Fibroblast of lung (primary cell): Measurements from ENCODE around the gene TMEM51.

ENCODE experiments used
- EZH2 ChIP-seq: IDR thresholded peaks from 2 replicates; pipeline ENCODE4 v1.5.1; 2012; ENCODE audit warnings: low read length, control low read depth, mild to moderate bottlenecking; ENCODE audit errors: missing control alignments
- TF ChIP-seq, protein P1 (sequence below), 2 donors: IDR thresholded peaks in 1 of 2; conservative IDR thresholded peaks in 1 of 2; 1 replicate in 1 of 2; 2 replicates in 1 of 2; pipeline ENCODE4 v1.5.1; 2011 to 2012; ENCODE audit warnings: low read length in 2 of 2, control low read depth in 1 of 2, inconsistent platforms in 1 of 2, low read depth in 1 of 2, mild to moderate bottlenecking in 1 of 2

DNA sequence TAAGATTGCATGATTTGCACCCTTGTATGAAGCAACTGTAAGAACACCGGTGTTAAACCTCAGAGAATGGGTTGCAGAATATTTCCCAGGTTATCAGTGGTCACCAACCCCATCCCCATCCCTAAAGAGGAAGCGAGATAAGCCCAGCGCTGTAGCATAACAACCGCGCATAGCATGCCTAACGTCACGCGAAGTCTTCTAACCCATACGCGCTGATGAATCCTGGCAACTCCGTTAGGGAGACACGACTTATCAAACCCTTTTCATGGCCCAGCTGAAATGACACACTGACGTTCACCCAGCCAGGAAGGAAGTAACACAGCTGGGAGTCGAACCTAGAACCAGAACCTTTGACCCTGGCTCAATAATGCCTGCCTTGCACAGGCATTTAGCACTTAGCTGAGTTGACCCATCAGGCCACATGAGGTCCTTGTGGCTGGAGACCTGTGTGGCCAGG is 24.2 kb downstream of the TMEM51 start:
- TF ChIP-seq, protein P1, sequence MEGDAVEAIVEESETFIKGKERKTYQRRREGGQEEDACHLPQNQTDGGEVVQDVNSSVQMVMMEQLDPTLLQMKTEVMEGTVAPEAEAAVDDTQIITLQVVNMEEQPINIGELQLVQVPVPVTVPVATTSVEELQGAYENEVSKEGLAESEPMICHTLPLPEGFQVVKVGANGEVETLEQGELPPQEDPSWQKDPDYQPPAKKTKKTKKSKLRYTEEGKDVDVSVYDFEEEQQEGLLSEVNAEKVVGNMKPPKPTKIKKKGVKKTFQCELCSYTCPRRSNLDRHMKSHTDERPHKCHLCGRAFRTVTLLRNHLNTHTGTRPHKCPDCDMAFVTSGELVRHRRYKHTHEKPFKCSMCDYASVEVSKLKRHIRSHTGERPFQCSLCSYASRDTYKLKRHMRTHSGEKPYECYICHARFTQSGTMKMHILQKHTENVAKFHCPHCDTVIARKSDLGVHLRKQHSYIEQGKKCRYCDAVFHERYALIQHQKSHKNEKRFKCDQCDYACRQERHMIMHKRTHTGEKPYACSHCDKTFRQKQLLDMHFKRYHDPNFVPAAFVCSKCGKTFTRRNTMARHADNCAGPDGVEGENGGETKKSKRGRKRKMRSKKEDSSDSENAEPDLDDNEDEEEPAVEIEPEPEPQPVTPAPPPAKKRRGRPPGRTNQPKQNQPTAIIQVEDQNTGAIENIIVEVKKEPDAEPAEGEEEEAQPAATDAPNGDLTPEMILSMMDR (conservative IDR thresholded peaks at IDR 0.05 in 1 of 2, IDR thresholded peaks at IDR 0.05 in 1 of 2; ENCODE audit: low read depth in 1 of 2, low read length in 2 of 2), result no peak
- no peak for TF ChIP-seq EZH2
